ENCODE measurements around the gene ANKRD11.
"Not testable (repeated sequence)": the region's sequence is repeated elsewhere in the genome, so short reads cannot be mapped to it uniquely, and the experiment has no call there.

ANKRD11 gene

GRCh38 chr16:89257757-89258465 lies 232.4 kb downstream of the ANKRD11 start:
- DNase-seq = no peak

DNA sequence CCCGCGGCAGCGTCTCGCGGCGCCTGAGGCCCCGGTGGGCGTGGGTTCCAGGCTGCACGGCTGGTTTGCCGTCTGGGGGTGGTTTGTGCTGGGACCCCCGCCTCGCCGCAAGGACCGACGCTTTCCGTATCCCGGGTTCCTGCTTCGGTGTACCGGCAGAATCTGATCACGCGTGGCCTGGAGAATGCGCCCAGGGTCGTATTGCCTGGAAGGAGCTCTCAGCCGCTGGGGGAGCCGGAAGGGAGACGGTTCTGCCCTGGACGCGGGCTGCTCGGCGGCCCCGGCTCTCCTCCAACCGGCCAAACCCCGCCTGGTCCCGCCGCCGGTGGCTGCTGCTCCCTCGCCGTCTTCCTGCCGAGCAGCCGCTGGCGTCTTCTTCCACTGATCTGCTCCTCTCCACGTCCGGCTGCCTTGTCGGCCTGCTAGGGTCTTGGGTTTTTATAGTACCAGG lies 233.1 kb downstream of the ANKRD11 start:
- DNase-seq = no peak

GRCh38 chr16:89256651-89257254 lies 233.6 kb downstream of the ANKRD11 start:
- peak; percentile 79 for DNase-seq

DNA sequence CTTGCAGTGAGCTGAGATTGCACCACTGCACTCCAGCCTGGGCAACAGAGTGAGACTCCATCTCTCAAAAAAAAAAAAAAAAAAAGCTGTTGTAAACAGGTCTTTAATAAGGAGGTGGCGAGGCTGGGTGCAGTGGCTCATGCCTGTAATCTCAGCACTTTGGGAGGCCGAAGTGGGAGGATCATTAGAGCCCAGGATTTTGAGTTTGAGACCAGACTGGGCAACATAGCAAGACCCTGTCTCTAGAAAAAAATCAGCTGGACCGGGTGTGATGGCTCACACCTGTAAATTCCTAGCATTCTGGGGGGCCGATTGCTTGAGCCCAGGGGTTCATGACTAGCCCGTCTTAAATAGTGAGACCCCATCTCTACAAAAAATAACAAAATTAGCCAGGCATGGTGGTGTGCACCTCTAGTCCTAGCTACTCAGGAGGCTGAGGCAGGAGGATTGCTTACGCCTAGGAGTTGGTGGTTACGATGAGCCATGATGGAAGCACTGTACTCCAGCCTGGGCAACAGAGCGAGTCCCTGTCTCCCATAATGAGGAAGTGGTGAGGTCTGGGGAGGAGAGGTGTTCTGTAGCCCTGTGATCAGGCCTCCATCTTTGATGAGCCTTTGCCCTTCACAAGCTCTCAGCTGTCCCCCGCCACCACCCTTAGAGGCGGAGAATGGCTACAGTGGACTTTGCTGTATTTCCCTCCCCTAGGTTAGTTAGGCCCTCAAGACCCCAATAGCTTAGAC lies 236.6 kb downstream of the ANKRD11 start:
- no peak for DNase-seq

GRCh38 chr16:89248196-89248982 lies 242.0 kb downstream of the ANKRD11 start:
- DNase-seq = no peak

DNA sequence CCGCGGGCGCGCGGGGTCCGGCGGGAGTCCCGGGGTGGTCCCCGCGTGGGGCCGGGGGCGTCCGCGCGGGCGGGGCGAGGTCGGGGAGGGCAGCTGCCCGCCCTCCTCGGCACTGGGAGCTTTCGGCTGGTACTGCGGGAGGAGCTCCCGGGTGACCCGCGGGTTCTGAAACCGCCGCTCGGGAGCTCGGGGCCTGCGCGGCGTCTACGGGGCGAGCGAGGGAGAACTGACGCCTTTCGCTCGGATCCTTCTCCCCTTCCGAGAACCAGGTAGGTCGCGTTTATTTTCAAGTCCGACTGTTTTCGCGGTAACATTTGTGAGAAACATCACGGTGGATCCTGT lies 242.7 kb downstream of the ANKRD11 start:
- peak; percentile 19 for DNase-seq

GRCh38 chr16:89246903-89247733 lies 243.2 kb downstream of the ANKRD11 start:
- DNase-seq = peak; percentile 65

GRCh38 chr16:89246383-89246902 lies 243.9 kb downstream of the ANKRD11 start:
- no peak for DNase-seq

DNA sequence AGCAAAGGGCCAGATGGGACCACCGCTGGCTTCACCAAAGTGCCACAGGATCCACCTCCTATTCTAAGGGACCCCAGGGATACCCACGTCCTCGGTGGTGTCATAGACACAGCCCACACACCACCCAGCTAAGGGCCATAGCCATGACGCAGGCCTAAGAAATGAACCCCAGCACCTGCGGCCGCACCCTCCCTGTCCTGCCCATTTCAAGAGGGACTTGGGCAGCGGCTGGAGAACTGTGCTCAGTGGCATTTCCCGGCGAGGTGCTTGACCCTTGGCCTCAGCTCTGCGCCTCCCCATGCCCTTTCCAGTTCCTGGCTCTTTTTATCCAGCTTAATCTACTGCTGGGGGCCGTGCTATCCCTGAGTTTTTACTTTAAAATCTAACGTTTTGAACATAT lies 245.6 kb downstream of the ANKRD11 start:
- DNase-seq = no peak

DNA sequence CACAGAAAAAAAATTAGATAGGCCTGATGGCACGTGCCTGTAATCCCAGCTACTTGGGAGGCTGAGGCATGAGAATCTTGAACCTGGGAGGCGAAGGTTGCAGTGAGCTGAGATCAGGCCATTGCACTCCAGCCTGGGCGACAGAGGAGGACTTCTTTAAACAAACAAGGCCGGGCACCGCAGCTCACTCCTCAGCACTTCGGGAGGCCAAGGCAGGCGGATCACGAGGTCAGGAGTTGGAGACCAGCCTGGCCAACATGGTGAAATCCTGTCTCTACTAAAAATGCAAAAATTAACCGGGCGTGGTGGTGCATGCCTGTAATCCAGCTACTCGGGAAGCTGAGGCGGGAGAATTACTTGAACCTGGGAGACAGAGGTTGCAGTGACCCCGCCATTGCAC lies 246.1 kb downstream of the ANKRD11 start:
- DNase-seq = not testable (repeated sequence)

DNA sequence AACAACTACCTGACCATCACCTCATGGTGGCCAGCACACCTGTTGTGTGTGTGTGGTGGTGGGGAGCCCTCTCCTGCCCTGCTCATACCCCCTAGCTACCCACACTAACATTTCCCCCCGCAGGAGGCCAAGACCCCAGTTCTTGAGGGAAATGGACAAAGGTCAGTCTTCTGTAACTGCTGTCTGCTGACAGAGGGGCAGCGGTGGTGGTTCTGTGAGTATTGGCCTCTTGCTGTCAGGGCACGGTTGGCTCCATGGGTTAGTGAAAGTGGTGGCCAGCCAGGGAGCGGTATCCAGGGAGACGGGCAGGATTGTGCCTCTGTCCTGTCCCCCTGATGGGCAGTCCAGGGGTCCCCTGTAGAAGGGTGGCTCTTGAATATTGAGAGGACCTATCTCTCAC lies 246.7 kb downstream of the ANKRD11 start:
- no peak for DNase-seq

DNA sequence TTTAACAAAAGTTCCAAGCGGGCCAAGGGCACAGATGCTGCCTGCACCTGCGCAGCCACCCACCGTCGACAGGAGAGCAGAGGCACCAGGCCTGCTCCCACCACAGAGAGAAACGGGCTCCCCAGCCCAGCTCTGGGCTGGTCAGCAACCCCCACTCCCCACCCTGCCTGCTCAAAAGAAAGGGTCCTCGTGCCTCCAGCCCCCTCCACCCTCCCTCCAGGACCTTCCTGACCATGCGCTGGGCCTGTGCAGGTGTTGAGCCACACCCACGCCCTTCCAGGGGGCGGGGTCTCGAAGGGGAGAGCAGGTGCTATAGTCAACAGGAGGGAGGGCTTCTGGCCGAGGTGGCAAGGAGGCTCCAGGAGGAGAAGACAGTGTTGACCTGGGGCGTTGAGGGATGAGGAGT lies 247.6 kb downstream of the ANKRD11 start:
- DNase-seq = no peak

- DNase-seq = peak; percentile 77
Observed at GRCh38 chr16:89241187-89242007, 249.0 kb downstream of the ANKRD11 start.

DNA sequence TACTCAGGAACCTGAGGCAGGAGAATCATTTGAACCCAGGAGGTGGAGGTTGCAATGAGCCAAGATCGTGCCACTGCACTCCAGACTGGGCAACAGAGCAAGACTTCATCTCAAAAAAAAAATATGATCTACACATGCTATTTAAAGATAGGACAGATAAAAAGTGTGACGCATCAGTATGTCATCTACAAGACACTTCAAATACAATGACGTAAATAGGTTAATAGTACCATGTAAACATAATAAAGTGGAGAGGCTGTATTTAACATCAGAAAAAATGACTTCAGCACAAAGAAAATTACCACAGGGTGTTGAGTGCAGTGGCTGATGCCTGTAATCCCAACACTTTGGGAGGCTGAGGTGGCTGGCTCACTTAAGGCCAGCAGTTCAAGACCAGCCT lies 252.6 kb downstream of the ANKRD11 start:
- DNase-seq = no peak

DNA sequence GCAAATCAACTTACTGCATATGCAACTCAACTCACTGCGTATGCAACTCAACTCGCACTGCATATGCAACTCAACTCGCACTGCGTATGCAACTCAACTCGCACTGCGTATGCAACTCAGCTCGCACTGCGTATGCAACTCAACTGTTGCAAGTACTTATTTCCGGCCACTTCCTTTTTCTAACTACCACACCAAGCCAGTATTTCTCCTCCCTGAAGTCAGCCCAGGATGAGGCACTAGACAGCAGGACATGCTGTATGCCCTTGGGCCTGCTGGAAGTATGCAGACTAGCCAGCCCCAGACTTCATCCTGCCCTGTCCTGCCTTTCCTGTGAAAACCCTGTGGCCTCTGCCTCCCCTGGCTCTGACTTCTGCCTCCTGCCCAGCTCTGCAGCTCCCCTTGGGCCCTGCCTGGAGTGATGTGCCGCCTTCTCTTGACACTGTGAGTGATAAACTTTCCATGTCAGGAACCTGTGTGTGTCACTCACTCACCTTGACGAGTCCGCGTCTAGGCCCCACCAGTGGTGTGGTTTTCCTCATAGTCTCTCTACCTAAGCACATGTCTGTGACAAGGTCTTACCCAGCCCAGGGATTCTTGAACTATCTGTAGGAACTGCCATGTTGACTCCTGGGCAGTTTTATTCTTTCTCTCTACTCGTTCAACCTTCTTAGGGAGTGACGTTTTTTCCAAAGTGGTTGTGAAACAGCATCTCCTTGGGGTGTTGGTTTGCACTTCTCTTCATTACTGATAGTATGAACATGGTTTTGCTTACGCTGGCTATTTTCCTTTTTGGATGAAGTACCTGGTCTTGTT lies 256.5 kb downstream of the ANKRD11 start:
- no peak for DNase-seq

GRCh38 chr16:89232107-89232506 lies 258.3 kb downstream of the ANKRD11 start:
- DNase-seq = no peak

DNA sequence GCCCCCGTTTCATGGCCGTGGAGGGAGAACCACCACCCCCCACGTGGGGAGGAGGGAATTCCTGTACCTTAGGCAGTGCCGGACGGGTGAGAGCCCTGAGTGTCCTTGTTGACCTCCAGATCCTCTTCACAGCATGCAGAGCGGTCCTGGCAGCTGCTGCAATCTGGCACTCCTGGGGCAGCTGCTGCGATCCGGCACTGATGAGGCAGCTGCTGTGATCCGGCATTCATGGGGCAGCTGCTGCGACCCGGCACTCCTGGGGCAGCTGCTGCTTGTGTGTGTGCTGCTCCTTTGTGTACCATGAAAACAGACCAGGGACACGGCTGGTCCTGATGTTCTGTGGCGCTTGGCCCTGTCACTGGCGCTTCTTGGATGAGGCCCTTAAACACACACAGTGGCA lies 260.1 kb downstream of the ANKRD11 start:
- no peak for DNase-seq

DNA sequence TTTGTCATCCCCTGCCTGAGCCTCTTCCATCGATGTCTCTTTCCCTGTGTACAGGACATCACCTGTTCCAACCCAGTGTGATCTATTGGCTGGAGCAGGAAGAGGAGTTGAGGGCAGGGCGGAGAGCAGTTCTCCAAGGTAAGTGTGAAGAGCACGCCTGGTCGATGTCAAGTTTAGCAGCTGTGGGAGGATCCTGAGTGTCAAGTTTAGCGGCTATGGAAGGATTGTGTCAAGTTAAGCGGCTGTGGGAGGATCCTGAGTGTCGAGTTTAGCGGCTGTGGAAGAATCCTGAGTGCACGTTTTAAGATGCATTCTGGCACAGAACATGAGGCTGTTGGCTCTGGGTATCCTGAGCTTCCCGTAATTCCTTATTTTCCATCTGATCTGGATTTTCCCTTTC lies 265.7 kb downstream of the ANKRD11 start:
- DNase-seq = no peak

- no peak for DNase-seq
Observed at GRCh38 chr16:89222931-89223330, 267.4 kb downstream of the ANKRD11 start.

DNA sequence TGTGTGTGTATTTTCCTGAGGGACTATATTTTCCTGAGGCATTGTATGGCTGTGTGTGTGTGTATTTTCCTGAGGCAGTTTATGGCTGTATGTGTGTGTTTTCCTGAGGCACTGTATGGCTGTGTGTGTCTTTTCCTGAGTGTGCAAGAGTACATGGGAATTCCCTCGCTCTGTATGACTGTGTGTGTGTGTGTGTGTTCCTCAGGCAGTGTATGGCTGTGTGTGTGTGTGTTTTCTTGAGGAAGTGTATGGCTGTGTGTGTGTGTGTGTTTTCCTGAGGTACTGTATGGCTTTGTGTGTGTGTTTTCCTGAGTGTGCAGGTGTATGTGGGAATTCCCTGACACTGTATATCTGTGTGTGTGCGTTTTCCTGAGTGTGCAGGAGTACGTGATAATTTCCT lies 268.8 kb downstream of the ANKRD11 start:
- no peak for DNase-seq
